Esophagus (tissue), 2 donors: ENCODE data around the gene MAP3K12. TPM values are rescaled to one million over a fixed set of nuclear protein-coding genes. Genes with fewer than 3 reads are reported as not detected.

ENCODE experiments used
- H3K27ac ChIP-seq, 2 donors: one replicate each; pipeline ENCODE4 v1.5.1; 2013; ENCODE audit warnings: low read depth in 2 of 2, mild to moderate bottlenecking in 2 of 2, inconsistent platforms in 1 of 2, low read length in 1 of 2, moderate library complexity in 1 of 2
- H3K27me3 ChIP-seq, 2 donors: one replicate each; pipeline ENCODE4 v1.6.1; 2013; ENCODE audit warnings: low read length in 2 of 2, control low read depth in 1 of 2, mild to moderate bottlenecking in 1 of 2; ENCODE audit not compliant: insufficient read depth in 2 of 2, control insufficient read depth in 1 of 2
- H3K36me3 ChIP-seq, 2 donors: one replicate each; pipeline ENCODE4 v1.6.1; 2013; ENCODE audit warnings: low read length in 1 of 2; ENCODE audit not compliant: control insufficient read depth in 2 of 2, insufficient read depth in 2 of 2
- H3K4me1 ChIP-seq, 2 donors: one replicate each; pipeline ENCODE4 v1.6.1; 2013; ENCODE audit warnings: low read length in 1 of 2; ENCODE audit not compliant: control insufficient read depth in 2 of 2, insufficient read depth in 2 of 2
- H3K4me3 ChIP-seq, 2 donors: one replicate each; pipeline ENCODE4 v1.5.1; 2013; ENCODE audit warnings: low read length in 2 of 2, mild to moderate bottlenecking in 2 of 2, low read depth in 1 of 2, moderate library complexity in 1 of 2
- H3K9me3 ChIP-seq, 2 donors: one replicate each; pipeline ENCODE4 v1.6.1; 2013; ENCODE audit warnings: mild to moderate bottlenecking in 2 of 2, low read depth in 1 of 2, low read length in 1 of 2, moderate library complexity in 1 of 2; ENCODE audit not compliant: control insufficient read depth in 2 of 2, insufficient read depth in 1 of 2
- WGBS, 2 donors: extraction: QIAGEN DNeasy Blood & Tissue Kit; methylation state at CpG; one replicate each; pipeline ENCODE4 v1.1.7; 2013; 5-methylcytosine and 5-hydroxymethylcytosine counted together
- polyA plus RNA-seq, 2 donors: library from polyadenylated mRNA; stranded (reverse); fragments of 200-250 nt; gene quantifications; one replicate each; pipeline ENCODE4 v1.2.3, GENCODE V29; 2013
- donor health status: healthy with polysubstance abuse.
- donor health status: Bipolar disorder and iron deficiency.

MAP3K12 gene
- polyA plus RNA-seq, 2 donors, result 6.2 to 8.5 TPM

- peaks cover 23 to 33% of the 10 kb centered on the region in 2 donors for H3K36me3 ChIP-seq
- no peak overlapping the region for H3K27ac ChIP-seq
- H3K4me3 ChIP-seq, result no peak overlapping the region
- no peaks in the 10 kb centered on the region for H3K9me3 ChIP-seq
- 82 to 88% methylated on average over 9 of the region's 9 CpGs for WGBS, 2 donors
- H3K27me3 ChIP-seq, result no peaks in the 10 kb centered on the region
- H3K4me1 ChIP-seq, result no peaks in the 10 kb centered on the region
These were observed 11.0 kb upstream of the MAP3K12 start for GRCh38 chr12:53510181-53510812.

- Histone ChIP-seq H3K27ac (peak overlapping the region in 1 of 2 donors; percentile 44), H3K4me1 (no peaks in the 10 kb centered on the region), H3K9me3 (no peaks in the 10 kb centered on the region), H3K4me3 (no peak overlapping the region), H3K27me3 (no peaks in the 10 kb centered on the region), H3K36me3 (peaks cover 11 to 43% of the 10 kb centered on the region in 2 donors)
- 32% methylated on average over 7 of the region's 7 CpGs for WGBS, 2 donors
These were observed 9.4 kb upstream of the MAP3K12 start for GRCh38 chr12:53508534-53509170.

GRCh38 chr12:53507603-53507885 lies 8.3 kb upstream of the MAP3K12 start:
- no peaks in the 10 kb centered on the region for H3K27me3 ChIP-seq
- peaks cover 9 to 42% of the 10 kb centered on the region in 2 donors for H3K36me3 ChIP-seq
- WGBS, 2 donors, result 80 to 82% methylated on average over 4 of the region's 4 CpGs
- no peak overlapping the region for H3K27ac ChIP-seq
- H3K4me1 ChIP-seq, result peaks cover 0 to 3% of the 10 kb centered on the region in 2 donors
- H3K4me3 ChIP-seq, result no peak overlapping the region
- no peaks in the 10 kb centered on the region for H3K9me3 ChIP-seq

GRCh38 chr12:53506881-53507602 lies 7.8 kb upstream of the MAP3K12 start, which contains the start of gene NPFF:
Gene NPFF, minus strand, starts transcription at chr12:53507484. Its CDS starts 10 bp downstream, at chr12:53507474.
- 85 to 91% methylated on average over 9 of the region's 9 CpGs for WGBS, 2 donors
- H3K27ac ChIP-seq, result no peak within 1 kb of the TSS
- H3K4me1 ChIP-seq, result peaks cover 0 to 3% of the 10 kb centered on the region in 2 donors
- no peak within 1 kb of the TSS for H3K4me3 ChIP-seq
- H3K36me3 ChIP-seq, result peaks cover 5 to 39% of the 10 kb centered on the region in 2 donors
- H3K27me3 ChIP-seq, result no peaks in the 10 kb centered on the region
- no peaks in the 10 kb centered on the region for H3K9me3 ChIP-seq

- Histone ChIP-seq H3K4me3 (no peak overlapping the region), H3K27me3 (no peaks in the 10 kb centered on the region), H3K27ac (no peak overlapping the region), H3K4me1 (peaks cover 0 to 9% of the 10 kb centered on the region in 2 donors), H3K9me3 (no peaks in the 10 kb centered on the region), H3K36me3 (peaks cover 5 to 36% of the 10 kb centered on the region in 2 donors)
- WGBS, 2 donors, result 38 to 39% methylated on average over 2 of the region's 2 CpGs
These were observed 7.2 kb upstream of the MAP3K12 start for GRCh38 chr12:53506450-53506785.

GRCh38 chr12:53505555-53506449 lies 6.5 kb upstream of the MAP3K12 start:
- WGBS, 2 donors, result 79 to 83% methylated on average over 19 of the region's 19 CpGs
- H3K4me3 ChIP-seq, result no peak overlapping the region
- H3K9me3 ChIP-seq, result no peaks in the 10 kb centered on the region
- H3K27ac ChIP-seq, result peak overlapping the region in 1 of 2 donors; percentile 53
- peaks cover 5 to 35% of the 10 kb centered on the region in 2 donors for H3K36me3 ChIP-seq
- H3K27me3 ChIP-seq, result no peaks in the 10 kb centered on the region
- H3K4me1 ChIP-seq, result peaks cover 0 to 9% of the 10 kb centered on the region in 2 donors

- H3K27me3 ChIP-seq, result no peaks in the 10 kb centered on the region
- H3K9me3 ChIP-seq, result no peaks in the 10 kb centered on the region
- 68 to 77% methylated on average over 10 of the region's 10 CpGs for WGBS, 2 donors
- H3K4me3 ChIP-seq, result no peak overlapping the region
- H3K4me1 ChIP-seq, result peaks cover 0 to 9% of the 10 kb centered on the region in 2 donors
- H3K27ac ChIP-seq, result peak overlapping the region in 1 of 2 donors; percentile 53
- H3K36me3 ChIP-seq, result peaks cover 5 to 31% of the 10 kb centered on the region in 2 donors
These were observed 5.8 kb upstream of the MAP3K12 start for GRCh38 chr12:53505086-53505485.

GRCh38 chr12:53504004-53504920 lies 5.0 kb upstream of the MAP3K12 start:
- no peaks in the 10 kb centered on the region for H3K27me3 ChIP-seq
- no peak overlapping the region for H3K27ac ChIP-seq
- WGBS, 2 donors, result 75 to 83% methylated on average over 14 of the region's 14 CpGs
- H3K9me3 ChIP-seq, result no peaks in the 10 kb centered on the region
- H3K4me3 ChIP-seq, result no peak overlapping the region
- peaks cover 5 to 31% of the 10 kb centered on the region in 2 donors for H3K36me3 ChIP-seq
- H3K4me1 ChIP-seq, result peaks cover 0 to 9% of the 10 kb centered on the region in 2 donors
